K562 (cell line): ENCODE measurements around the gene RBM19.

Source experiments
- RBBP5 ChIP-seq: fragments of 200-600 bp; sonication (generic); IDR thresholded peaks from 2 replicates; pipeline ENCODE4 v1.6.1; 2012; ENCODE audit warnings: borderline replicate concordance, mild to moderate bottlenecking, low read length, control low read depth, inconsistent platforms; ENCODE audit not compliant: insufficient read depth, poor library complexity, severe bottlenecking
- RBM34 ChIP-seq: fragments of 200-400 bp; formaldehyde crosslinking; IDR thresholded peaks from 2 replicates; pipeline ENCODE4 v1.6.1; 2018; ENCODE audit warnings: low read length, borderline replicate concordance; ENCODE audit not compliant: insufficient read depth
- TF ChIP-seq, protein P1 (sequence below), 3 experiments: IDR thresholded peaks in 2 of 3; conservative IDR thresholded peaks in 1 of 3; 2 replicates each; pipeline ENCODE4 v1.5.1; 2011 to 2012; ENCODE audit warnings: low read length in 3 of 3, mild to moderate bottlenecking in 3 of 3, control low read depth in 2 of 3, improper control_type of control experiment in 1 of 3, inconsistent platforms in 1 of 3, low read depth in 1 of 3, mixed read lengths in 1 of 3, moderate library complexity in 1 of 3; ENCODE audit not compliant: insufficient read depth in 2 of 3

GRCh38 chr12:113891167-113891692, 74.9 kb downstream of the RBM19 start:
- TF ChIP-seq, protein P1, sequence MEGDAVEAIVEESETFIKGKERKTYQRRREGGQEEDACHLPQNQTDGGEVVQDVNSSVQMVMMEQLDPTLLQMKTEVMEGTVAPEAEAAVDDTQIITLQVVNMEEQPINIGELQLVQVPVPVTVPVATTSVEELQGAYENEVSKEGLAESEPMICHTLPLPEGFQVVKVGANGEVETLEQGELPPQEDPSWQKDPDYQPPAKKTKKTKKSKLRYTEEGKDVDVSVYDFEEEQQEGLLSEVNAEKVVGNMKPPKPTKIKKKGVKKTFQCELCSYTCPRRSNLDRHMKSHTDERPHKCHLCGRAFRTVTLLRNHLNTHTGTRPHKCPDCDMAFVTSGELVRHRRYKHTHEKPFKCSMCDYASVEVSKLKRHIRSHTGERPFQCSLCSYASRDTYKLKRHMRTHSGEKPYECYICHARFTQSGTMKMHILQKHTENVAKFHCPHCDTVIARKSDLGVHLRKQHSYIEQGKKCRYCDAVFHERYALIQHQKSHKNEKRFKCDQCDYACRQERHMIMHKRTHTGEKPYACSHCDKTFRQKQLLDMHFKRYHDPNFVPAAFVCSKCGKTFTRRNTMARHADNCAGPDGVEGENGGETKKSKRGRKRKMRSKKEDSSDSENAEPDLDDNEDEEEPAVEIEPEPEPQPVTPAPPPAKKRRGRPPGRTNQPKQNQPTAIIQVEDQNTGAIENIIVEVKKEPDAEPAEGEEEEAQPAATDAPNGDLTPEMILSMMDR (IDR thresholded peaks at IDR 0.05 in 2 of 3, conservative IDR thresholded peaks at IDR 0.05 in 1 of 3; ENCODE audit: insufficient read depth in 2 of 3, low read depth in 1 of 3, low read length in 3 of 3), result no peak
- no peak for TF ChIP-seq RBBP5
- no peak for TF ChIP-seq RBM34
